Cerebellar nuclear complex (tissue), 1 donor: Measurements from ENCODE around the gene PGLYRP2.

Experiments used
- DNase-seq, 2 experiments: peaks; one replicate each; lab custom pipeline; 2025; lab: John Stamatoyannopoulos, UW

The PGLYRP2 gene

GRCh38 chr19:15439078-15439799 is 40.1 kb downstream of the PGLYRP2 start:
- DNase-seq: no peak

- DNase-seq: no peak
Measured at GRCh38 chr19:15438577-15438976, 40.7 kb downstream of the PGLYRP2 start.

- DNase-seq: no peak
Measured at GRCh38 chr19:15438124-15438496, 41.2 kb downstream of the PGLYRP2 start.

- no peak for DNase-seq
Measured at GRCh38 chr19:15437355-15438123, 41.8 kb downstream of the PGLYRP2 start.

- no peak for DNase-seq
Measured at GRCh38 chr19:15436826-15437110, 42.5 kb downstream of the PGLYRP2 start.

DNA sequence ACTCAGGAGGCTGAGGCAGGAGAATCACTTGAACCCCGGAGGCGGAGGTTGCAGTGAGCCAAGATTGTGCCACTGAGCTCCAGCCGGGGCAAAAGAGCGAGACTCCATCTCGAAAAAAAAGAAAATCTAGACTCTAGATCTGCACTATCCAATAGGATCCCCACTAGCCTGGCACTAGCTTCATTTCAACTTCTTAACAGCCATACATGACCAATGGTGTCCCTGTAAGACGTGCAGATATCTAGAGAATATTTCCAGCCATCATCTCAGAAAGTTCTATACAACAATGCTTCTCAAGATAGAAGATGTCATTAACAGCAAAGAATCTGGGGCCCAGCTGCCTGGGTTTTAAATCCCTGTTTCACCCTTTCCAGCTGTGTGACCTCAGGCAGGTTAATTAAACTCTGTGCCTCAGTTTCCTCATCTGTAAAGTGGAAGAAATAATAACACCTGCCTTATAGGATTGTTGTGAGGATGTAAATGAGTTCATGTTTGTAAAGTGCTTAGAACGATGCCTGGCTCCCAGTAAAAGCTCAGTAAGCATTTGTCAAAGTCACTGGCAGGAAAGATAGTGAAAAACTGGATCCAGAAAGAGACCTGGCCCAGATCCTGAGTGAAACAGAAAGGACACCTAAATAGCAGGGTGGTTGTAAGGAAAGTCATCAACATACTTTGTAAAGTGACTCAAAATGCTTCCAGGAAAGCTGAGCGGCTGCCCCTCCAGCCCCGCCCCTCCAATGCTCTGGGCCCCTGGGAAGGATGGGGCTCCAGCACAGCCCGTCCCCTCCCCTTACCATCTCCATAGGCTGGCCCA is 43.1 kb downstream of the PGLYRP2 start:
- no peak for DNase-seq

- DNase-seq: no peak
Measured at GRCh38 chr19:15433519-15434069, 45.7 kb downstream of the PGLYRP2 start.

DNA sequence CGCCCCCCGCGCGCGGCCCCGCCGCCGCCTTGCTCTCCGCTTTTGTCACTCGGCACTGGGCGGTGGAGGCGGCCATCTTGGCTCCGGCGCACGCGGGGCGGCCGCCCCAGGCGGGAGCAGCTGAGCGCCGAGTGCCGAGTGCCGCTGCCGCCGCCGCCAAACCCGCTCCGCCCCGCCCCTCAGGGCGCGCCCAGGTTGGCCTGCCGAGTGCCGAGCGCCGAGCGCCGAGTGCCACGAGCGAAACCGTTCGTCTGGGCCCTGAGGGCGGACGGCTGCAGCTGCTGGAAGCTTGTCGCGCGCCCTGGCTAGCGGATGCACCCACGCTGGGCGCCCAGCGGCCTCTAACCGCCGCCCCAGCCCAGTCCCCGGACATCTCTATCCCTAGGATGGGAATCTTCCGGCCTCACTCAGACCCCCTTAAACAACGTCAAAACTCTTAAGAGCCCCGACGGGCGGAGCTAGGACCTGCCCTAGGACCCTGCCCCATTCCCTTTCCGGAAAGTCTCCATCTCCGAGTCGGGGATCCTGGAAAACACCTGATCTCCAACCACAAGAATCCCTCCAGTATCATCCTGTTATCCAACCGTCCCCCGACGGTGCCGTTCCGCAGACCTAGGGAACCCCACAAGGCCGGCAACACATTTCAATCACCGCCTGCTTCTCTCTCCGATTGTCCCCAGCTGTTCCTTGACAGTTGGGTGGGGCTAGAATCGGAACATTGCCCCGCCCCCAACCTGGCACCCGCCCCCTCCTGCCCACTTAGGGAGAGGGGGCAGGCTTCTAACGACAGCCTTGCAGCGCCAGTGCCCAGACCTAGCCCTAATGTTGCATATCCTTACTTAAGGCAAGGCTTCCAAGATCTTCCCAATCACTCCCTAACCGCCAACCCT is 46.4 kb downstream of the PGLYRP2 start:
- DNase-seq: peak; percentile 27 to 36

- DNase-seq: no peak
Measured at GRCh38 chr19:15432018-15432494, 47.2 kb downstream of the PGLYRP2 start.

DNA sequence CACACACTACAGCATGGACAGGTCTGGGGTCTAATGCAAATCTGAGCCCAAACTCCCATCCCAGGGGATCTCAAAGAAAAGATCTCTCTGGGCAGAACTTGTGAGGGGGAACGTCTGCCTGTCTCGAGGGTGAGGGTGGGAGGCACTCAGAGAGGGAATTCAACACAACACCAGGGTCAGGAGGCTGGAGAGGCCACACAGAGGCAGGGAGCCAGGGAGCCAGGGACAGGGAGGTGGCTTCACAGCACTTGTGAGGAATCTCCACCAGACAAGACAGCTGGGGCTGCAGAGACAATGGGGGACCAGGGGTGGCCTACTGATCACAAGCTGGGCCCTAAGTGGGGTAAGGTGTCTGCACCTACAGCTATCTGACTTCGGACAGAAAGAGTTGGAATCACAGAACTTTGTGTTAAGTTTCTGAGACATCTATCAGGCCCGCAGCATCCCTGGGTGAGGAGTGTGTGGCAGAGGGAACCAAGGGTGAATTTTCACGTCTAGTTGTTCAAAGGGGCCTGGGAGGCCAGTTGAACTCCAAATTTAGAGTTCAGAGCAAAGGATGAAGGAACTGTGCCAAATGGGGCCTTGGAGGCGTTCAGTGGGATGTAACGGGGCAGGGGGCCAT is 47.8 kb downstream of the PGLYRP2 start:
- DNase-seq: no peak

- no peak for DNase-seq
Measured at GRCh38 chr19:15430526-15431120, 48.7 kb downstream of the PGLYRP2 start.

DNA sequence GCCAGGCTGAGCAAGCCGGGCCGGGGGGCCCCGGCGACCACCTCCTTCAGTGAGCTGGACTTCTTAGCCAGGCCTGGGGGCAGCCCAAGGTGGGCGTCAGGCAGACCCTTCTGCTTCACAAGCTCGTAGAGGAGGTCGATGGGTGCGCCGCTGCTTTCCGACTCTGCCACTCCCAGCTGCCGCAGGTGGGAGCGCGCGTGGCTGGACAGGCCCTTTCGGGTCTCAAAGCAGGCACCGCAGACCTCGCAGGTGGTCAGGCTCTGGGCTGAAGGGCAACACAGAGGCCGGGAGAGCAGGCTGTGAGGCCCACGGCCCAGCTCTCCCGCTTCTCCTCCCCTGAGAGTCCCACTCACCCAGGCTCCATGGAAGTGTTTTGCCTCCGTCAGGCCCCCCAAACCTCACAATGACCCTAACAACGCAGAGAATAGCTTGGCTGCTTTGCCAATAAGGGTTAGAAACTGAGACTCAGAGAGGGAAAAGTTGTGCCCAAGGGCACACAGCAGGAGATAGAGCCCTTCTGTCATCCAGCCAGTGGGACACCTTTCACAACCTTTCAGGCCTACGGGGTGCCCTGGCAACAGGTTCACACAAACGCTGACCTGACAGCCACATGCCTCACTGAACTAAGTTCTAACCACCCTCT is 49.4 kb downstream of the PGLYRP2 start:
- no peak for DNase-seq

DNA sequence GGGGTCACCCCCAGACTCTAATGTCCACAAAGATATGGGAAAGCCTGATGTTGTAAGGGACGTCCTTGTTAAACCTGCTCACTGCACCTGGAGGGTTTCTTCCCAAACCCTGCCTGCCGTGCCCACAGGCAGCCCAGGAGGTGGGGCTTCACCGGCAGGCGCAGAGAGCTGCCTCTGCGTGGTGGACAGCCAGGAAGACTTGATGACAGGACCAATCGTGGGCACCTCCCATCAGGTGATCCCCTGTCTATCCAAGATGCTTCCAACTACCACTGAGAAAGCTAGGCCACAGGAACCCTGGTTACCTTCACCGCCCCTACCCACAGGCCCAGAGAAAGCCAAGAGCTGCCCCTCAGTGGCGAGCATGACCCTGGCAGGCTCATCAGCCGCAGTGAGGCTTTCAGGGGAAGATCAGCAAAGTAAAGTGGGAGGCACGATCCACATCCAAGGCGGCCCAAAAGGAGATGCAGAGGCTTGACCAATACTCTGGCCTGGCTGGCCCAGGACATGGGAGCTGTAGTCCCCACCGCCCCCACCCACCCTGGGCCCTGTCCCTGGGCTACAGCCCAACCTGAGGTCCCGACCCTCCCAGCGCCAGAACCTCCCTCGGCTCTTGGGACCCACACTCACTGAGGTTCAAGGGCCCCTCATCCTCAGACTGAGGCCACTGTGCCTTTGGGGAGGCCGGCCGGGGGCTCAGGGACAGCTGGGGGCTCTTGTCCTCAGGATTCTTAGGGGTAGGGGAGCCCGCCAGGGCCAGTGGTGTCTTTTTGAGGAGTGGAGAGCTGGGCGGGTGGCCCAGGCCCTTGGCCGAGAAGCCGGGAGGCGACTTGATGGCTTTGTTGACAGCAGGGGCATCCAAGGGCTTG is 50.1 kb downstream of the PGLYRP2 start:
- DNase-seq: no peak

GRCh38 chr19:15427991-15428471 is 51.3 kb downstream of the PGLYRP2 start:
- DNase-seq: no peak

- DNase-seq: no peak
Measured at GRCh38 chr19:15427350-15427700, 52.0 kb downstream of the PGLYRP2 start.

DNA sequence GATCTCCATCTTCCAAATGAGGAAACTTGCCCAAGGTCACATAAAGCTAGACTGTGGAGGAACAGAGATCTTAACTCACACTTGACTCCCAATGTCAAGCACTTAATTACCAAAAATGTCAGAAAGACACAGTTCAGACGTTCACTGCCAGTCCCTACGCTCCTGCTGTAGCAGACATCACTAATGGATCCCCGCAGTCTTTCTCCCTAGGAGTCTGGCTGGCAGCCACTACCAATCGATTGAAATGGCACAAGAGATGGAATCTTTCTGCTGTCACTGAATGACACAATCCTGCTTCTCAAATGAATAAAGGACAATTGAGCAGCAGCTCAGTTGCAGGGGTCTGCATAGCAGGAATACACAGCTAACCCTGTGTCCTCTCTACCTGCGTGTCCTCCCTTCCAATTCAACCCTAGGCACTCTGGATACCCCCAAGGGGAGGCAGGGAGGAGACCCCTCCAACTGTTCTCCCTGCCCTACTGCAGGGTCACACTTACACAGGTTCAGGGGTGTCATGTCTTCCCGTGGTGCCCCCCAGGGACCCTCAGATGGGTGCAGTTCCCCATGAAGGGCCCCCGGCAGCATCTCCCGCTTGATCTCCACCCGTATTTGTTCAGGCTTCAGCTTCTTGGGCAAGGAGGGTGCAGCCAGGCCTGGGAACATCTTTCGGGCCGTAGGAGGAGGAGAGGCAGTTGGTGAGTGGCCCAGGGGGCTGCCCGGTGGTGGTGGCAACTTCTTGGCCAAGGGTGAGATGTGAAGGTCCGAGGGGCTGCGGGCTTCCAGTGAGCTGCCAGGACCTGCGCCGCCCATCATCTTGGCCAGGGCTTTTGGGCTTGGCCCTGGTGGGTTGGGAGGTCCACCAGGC is 52.6 kb downstream of the PGLYRP2 start:
- no peak for DNase-seq

GRCh38 chr19:15425321-15425950 is 53.9 kb downstream of the PGLYRP2 start:
- no peak for DNase-seq
